GM21619 (cell line): ENCODE results near the gene MTHFD2.

Source experiments
- ATAC-seq: cut with Tn5 transposase; IDR thresholded peaks from one replicate; pipeline ENCODE4 v1.9.1; 2021; ENCODE audit not compliant: unreplicated experiment

Gene MTHFD2

DNA sequence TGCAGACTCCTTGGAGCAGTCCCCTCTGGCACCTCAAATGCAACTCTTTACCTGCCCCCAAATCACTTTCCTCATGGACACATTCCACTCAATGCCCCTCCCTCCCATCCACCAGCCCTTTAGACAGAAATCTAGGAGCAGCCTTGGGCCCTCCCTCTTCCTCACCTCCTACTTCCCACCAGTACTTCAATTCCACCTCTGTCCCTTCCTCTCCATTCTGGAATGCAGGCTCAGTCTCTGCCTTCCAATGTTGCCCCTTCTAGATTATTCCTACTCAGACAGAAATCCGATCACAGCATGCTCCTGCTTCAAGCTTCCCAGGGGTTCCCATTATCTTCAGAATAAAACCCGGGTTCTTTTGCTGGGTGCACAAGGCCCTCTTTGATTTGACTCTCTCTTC is 62.1 kb downstream of the MTHFD2 start:
- ATAC-seq, result no peak

DNA sequence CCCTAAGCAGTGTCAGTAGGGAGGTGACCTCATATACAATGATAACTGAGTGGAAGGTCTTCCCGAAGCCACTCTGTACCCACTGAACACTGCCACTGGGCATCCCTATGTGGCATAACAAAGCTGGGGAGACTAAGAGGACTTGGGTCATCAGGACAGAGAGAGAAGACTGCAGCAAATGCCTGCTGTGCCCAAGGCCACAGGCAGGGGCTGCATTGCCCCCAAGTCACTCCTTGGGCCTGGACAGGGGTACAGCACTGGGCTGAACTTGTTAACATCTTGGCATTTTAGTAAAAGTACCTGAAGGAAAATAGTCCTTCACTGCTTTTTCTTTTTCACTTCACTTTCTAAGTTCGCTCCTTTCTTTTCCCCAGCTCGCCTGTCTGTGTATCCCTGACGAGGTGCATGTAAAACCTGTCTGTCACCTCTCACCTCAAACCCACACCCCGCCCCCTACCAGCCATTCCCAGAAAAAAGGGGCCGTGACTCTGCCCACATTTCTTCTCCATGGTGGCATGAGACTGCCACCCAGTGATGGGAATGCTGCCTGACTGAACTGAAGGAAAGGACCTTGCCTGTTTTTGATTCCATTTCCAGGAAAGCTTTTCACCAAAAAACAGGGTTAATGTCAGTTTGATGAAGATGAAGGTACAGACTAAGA is 62.9 kb downstream of the MTHFD2 start:
- ATAC-seq, result no peak

DNA sequence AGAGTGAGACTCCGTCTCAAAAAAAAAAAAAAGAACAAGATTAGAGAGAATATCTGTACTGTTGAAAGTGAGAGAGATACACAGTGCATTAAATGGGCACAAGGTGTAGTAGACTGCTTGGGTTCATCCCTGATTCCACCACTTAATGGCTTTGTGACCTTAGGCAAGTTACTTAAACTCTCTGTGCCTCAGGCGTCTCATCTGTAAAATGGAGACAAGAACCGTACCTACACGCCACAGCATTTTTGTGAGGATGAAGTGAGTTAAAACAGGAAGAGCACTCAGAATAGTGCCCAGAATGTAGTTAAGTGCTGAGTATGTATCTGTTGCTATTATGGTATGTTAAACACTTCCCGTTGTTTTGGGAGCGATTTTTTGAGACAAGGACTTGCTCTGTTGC is 64.3 kb downstream of the MTHFD2 start:
- no peak for ATAC-seq

DNA sequence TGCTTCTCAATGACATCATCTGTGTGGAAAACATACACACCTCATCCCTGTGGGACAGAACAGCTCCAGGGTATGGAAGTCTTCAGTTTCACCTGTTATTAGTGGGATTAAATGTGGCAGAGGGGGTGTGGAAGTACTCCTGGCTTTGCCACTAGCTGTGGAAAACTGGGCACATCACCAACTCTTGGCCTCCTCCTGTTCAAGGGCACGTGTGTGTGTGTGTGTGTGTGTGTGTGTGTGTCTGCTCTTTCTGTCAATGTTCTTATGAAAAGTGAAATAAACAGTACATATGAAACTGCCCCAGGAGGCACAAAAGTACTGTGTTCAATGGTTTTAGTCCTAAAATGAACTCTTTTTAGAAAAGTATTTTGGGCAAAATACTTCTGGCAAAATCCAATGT is 65.9 kb downstream of the MTHFD2 start:
- ATAC-seq, result no peak

DNA sequence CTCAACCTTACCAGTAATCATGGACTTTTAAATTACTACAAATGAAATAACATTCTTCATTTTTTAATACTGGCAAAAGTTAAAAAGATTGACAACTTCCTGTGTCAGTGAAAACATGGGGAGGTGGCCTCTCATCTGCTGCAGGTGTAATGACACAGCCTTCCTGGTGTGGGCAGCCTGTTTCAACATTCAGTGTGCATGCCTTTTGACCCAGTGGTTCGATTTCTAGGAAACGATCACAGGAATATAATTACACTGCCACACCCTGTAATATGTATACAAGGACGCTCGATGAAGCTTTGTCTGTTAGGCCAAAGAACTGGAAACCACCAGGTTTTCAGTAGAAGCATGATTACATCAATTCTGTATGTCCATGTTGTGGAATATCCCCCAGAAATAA is 68.7 kb downstream of the MTHFD2 start:
- ATAC-seq, result no peak
